Activated CD4-positive, alpha-beta T cell treated with anti-CD3 and anti-CD28 coated beads for 24 hours (primary cell): ENCODE results near the gene FOXA2.

Source experiments
- DNase-seq, 2 donors: peaks; one replicate each; pipeline ENCODE4 v3.0.0-alpha.2; 2020; ENCODE audit warnings: low read depth in 2 of 2

FOXA2 gene

GRCh38 chr20:22583773-22584521 is 425 bp downstream of the FOXA2 start:
- no peak for DNase-seq

DNA sequence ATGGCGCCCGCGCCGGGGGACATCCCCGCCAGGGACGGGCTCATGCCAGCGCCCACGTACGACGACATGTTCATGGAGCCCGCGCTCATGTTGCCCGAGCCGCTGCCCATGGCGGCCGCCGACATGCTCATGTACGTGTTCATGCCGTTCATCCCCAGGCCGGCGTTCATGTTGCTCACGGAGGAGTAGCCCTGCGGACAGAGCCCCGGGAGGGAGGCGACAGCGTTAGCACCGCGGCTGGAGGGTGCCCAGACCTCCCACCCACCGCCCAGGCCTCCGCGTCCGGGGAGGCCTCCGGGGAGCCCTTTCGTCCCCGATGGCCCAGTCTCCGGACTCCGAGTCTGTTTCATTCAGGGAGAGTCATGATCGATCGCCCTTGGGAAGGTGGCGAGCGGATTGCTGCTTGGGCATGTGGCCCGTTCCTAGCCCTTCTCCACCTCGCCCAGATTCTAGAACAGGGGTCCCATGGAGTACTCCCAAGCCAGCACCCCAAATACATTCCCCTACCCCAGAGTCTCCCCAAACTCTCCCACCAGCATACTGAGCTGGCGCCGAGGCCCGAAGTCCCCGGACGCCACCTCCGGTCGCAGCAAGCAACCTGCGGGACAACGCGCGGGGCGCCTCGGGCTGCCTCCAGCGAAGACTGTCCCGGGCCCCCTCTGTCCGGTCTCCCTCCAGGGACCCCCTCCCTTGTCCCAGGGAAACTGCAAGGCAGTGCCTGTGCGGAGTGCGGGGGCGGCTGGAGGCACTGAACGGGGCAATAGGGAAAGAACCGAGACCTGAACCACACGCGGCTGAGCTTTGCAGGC is 1.2 kb downstream of the FOXA2 start:
- DNase-seq, result no peak

DNA sequence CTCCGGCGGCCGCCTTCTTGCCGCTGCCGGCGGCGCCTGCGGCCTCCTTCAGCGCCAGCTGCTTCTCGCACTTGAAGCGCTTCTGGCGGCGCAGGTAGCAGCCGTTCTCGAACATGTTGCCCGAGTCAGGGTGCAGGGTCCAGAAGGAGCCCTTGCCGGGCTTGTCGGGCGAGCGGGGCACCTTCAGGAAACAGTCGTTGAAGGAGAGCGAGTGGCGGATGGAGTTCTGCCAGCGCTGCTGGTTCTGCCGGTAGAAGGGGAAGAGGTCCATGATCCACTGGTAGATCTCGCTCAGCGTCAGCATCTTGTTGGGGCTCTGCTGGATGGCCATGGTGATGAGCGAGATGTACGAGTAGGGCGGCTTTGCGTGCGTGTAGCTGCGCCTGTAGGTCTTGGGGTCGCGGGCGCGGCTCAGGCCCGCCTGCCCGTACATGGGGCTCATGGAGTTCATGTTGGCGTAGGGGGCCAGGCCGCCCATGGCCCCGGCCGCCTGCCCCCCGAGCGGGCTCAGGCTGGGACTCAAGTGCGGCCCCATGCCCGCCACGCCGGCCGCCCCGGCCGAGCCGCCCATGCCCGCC is 1.9 kb downstream of the FOXA2 start:
- no peak for DNase-seq

DNA sequence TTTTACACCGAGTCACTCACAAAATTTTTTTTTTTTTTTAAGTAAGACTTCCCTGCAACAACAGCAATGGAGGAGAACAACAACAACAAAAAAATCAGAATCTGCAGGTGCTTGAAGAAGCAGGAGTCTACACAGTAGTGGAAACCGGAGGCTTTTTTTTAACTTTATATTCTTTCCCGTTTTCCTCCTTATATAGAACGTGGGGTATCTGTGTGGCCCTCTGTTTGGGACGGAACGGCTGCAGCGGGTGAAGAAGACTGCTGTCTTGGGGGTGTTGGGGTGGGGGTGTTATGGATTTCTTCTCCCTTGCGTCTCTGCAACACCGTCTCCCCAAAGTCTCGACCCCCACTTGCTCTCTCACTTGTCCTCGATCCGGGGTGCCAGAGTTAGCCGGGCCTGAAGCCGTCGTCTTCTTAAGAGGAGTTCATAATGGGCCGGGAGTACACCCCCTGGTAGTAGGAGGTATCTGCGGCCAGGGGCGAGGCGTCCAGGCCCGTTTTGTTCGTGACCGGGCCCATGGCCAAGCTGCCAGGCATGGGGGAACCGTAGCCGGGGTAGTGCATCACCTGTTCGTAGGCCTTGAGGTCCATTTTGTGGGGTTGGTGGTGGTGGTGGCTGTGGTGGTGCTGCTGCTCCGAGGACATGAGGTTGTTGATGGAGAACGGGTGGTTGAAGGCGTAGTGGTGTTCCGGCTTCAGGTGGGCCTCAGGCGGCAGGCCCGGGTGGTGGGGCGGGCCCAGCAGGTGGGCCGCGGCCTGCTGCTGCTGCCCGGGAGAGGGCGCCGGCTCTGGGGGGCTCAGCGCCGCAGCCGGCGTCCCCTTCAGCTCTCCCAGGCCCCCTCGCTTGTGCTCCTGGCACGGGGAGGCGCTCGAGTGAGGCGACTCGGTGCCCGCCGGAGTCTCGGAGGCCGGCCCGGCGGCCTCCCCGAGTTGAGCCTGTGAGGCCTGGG is 2.7 kb downstream of the FOXA2 start:
- DNase-seq, result no peak

- DNase-seq, result no peak
These were observed 4.4 kb downstream of the FOXA2 start for GRCh38 chr20:22579711-22580697.

GRCh38 chr20:22579119-22579427 is 5.3 kb downstream of the FOXA2 start:
- DNase-seq, result no peak

GRCh38 chr20:22578221-22579118 is 5.9 kb downstream of the FOXA2 start:
- DNase-seq, result no peak

GRCh38 chr20:22577515-22578220 is 6.7 kb downstream of the FOXA2 start:
- DNase-seq, result no peak

DNA sequence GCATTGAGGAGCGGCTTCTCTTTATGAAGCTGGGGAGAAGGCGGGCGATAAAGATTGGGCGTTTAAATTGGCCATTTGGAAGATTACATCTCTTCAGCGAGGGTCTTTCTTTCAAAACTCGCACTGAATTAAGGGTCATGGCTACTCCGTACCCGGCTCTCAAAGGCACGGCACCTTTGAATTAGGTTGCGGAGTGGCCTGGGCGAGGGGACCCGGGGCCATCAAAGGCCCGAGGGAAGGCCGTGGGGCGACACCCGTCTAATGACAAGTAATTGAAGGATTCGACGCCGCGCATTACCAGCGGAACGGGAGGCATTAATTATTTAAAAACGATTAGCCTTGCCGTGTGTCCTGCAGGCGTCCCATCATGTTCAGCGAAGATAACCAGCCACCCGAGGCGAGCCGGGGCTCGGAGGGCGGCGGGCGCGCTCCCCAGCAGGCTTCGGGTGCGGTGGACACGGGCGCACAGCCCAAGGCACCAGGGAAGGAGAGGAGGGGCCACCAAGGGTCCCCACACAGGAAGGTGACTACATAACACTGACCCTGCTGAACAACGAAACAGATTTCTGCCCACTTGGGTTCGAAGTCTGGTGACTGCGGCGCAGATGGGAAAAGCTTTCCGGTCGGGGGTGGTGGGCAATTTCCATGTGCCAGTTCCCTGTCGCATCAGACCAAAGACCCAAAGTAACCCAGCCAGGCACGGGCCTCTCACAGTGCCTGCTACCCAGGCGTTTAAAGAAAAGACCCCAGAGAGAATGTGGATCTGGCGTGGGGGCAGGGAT is 7.4 kb downstream of the FOXA2 start:
- no peak for DNase-seq

DNA sequence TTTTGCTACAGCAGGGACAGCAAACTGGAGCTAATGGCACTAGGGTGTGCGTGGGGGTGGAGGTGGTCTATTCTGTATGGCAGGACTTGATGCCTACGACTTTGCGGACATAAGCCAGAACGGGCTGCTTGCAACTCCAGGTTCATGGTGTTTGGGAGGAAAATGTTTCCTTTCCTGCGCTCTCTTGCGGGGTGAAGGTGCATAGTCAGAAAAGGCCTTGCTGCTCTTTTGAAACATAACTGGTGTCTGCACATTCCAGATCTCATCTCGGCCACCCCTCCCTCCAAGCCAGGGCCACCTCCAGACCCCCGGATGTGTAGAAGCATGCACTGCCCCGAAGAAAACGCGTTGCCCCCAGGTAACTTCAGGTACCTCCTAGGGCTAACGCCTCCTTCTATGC is 8.1 kb downstream of the FOXA2 start:
- DNase-seq, result no peak

DNA sequence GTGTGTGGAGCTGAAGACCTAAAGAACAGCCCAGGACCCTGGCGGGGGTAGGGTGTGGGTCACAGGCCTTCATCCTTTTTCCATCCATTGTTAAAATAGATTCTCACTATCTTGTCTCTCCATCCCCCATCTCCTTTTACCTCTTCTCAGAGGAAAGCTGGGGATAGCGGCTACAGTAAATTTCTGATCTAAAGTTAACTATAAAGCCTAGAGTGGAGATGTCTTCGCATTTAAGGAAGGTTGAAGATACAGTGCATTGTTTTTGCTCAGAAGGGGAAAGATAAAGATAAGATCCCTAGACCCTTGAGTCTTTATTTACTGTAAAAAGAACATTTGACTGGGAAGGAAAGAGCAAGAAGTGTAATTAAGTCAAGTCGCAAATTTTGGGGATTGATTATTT is 8.6 kb downstream of the FOXA2 start:
- DNase-seq, result no peak

DNA sequence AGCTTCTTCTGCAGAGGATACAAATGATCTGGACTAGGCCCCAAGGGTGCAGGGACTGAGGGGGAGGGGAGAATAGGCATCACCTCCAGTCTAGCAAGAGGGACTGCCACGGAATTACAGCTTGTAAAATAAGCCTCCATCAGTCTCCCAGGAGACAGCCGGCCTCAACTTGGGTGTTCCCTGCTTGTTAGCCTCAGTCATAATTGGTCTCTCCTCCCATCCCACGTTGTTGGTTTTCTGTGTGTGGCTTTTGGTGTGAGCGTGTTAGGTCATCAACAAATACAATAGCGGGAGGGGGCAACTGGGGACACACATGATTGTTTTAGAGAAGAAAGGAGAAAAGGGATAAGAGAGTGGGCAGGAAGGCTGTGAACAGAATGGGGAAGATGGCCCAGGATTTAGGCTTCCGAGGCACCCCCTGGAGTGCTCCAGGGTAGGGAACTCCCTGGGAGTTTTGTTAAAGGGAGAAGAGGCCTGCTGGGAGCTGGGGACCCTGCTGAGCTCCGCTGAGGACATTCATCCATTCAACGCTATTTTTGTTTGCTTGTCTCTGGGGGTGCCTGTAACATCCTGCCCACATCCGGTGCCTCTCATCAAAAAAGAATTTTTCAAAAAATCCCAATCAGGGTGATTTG is 9.2 kb downstream of the FOXA2 start:
- no peak for DNase-seq

DNA sequence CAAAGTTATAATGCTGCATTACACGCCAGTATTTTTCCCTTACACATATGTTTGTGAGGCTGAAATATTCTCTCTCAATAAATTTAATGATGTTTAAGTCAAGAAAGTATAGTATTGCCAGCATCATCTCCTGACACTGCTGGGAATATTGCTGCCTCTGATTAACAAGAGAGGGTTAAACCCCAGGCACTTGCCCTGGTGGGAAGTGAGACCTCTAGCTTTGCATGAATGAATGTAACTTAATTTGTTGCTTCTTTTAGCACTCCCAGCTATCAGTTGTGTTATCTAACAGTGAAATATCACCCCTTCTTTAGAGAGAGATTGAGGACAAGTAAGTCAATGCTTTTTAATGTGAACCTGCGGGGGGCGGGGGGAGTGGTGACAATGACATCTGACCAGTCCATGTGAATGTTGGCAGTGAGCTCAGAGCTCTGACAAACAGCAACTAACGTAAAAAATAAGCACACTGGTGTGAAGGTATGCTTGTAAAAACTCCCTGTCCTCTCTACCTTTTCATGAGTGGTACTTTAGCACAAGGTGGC is 9.8 kb downstream of the FOXA2 start:
- no peak for DNase-seq

- DNase-seq, result no peak
These were observed 11.9 kb downstream of the FOXA2 start for GRCh38 chr20:22572491-22572890.

- no peak for DNase-seq
These were observed 12.3 kb downstream of the FOXA2 start for GRCh38 chr20:22572023-22572422.

DNA sequence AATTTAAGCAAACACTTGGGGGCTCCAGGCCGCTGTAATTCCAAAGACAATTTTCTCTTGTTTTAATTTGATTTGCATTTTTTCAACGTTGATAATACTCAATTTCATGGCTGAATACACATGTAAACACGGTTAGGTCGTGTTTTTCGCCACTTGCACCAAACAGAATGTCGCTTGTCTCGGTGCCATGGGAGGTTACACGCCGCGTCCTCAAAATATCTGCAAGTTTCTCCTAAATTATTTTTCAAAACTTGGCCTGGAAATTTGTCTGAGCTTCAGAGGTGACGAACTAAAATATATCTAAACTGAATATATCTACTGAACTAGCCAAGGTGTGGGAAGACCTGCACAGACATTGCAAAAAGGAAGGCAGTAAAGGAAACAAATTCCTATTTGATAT is 15.0 kb downstream of the FOXA2 start:
- no peak for DNase-seq

- DNase-seq, result no peak
These were observed 15.5 kb downstream of the FOXA2 start for GRCh38 chr20:22568872-22569344.
